K562 (cell line): ENCODE results near the gene EEF1A2. TPM values are rescaled to one million over a fixed set of nuclear protein-coding genes. Genes with fewer than 3 reads are reported as not detected.

ENCODE experiments used
- ATAC-seq: fragments of 200-7000 bp; cut with Tn5 transposase; 3 replicates; pipeline ENCODE4 v1.9.1; 2020; ENCODE audit warnings: moderate library complexity
- BruUV-seq: library from RNA; stranded (reverse); fragments of 400-500 nt; replicated peaks from 2 replicates; lab custom pipeline; 2021; lab: Mats Ljungman, UMichigan
- CTCF ChIA-PET: fragments of 300-600 bp; formaldehyde crosslinking; extraction: SDS; loops from one replicate; lab custom pipeline; 2021; ENCODE audit warnings: low intra/inter-chr PET ratio; lab: Yijun Ruan, JAX
- POLR2A ChIA-PET: fragments of 300-600, 350-650 bp; sonication (Branson Sonifier 250); formaldehyde crosslinking; extraction: SDS; loops from one replicate; lab custom pipeline; 2021; ENCODE audit warnings: antibody characterized with exemption, inconsistent platforms; lab: Yijun Ruan, JAX
- DNase-seq, 4 experiments: peaks; one replicate each; pipeline versions ENCODE4 v3.0.0 to v3.0.0-alpha.2; 2011 to 2018; ENCODE audit warnings: low spot score in 3 of 4, mixed read lengths in 3 of 4; ENCODE audit errors: extremely low read depth in 1 of 4
- FAIRE-seq: peaks from 2 replicates; lab custom pipeline; 2011; peaks lifted over from hg19 to GRCh38; lab: Jason Lieb, UNC
- H2AFZ ChIP-seq: 2 replicates; pipeline ENCODE4 v1.6.0; 2011; ENCODE audit warnings: low read depth, low read length, control low read depth, inconsistent platforms
- H3K27ac ChIP-seq: fragments of 200-600 bp; 3 replicates; pipeline ENCODE4 v1.8.0; 2011; ENCODE audit warnings: low read depth, mild to moderate bottlenecking, control low read depth, inconsistent platforms, low read length, moderate library complexity, mixed read lengths; ENCODE audit errors: extremely low read depth
- H3K27me3 ChIP-seq, 2 experiments: fragments of 300-600 bp in 1 of 2; 2 replicates in 1 of 2; 3 replicates in 1 of 2; pipeline versions ENCODE4 v1.6.0 to v1.8.0; 2011; ENCODE audit warnings: inconsistent platforms in 2 of 2, low read length in 2 of 2, mild to moderate bottlenecking in 1 of 2, mixed read lengths in 1 of 2, moderate library complexity in 1 of 2; ENCODE audit not compliant: control insufficient read depth in 2 of 2, insufficient read depth in 2 of 2
- H3K36me3 ChIP-seq: fragments of 300-600 bp; 3 replicates; pipeline ENCODE4 v1.8.0; 2011; ENCODE audit warnings: mild to moderate bottlenecking, low read length, inconsistent platforms; ENCODE audit not compliant: control insufficient read depth, insufficient read depth
- H3K4me1 ChIP-seq, 2 experiments: fragments of 200-600 bp in 1 of 2; replicated peaks in 1 of 2; 2 replicates in 1 of 2; 3 replicates in 1 of 2; pipeline versions ENCODE4 v1.5.1 to v1.8.0; 2011; ENCODE audit warnings: inconsistent platforms in 2 of 2, low read length in 2 of 2, mild to moderate bottlenecking in 1 of 2, mixed read lengths in 1 of 2, moderate library complexity in 1 of 2; ENCODE audit not compliant: control insufficient read depth in 2 of 2, insufficient read depth in 2 of 2
- H3K4me2 ChIP-seq: 2 replicates; pipeline ENCODE4 v1.6.1; 2011; ENCODE audit warnings: low read length, control low read depth, inconsistent platforms, mixed read lengths; ENCODE audit not compliant: insufficient read depth
- H3K4me3 ChIP-seq: fragments of 200-600 bp; sonication (generic), shearing (Covaris generic); 2 replicates; pipeline ENCODE4 v1.5.1; 2016; ENCODE audit warnings: control low read depth, inconsistent platforms
- H3K79me2 ChIP-seq: fragments of 200-600 bp; 3 replicates; pipeline ENCODE4 v1.8.0; 2011; ENCODE audit warnings: low read length, inconsistent platforms; ENCODE audit not compliant: control insufficient read depth, insufficient read depth
- H3K9ac ChIP-seq, 2 experiments: 2 replicates each; pipeline versions ENCODE4 v1.6.0 to v1.6.1; 2011; ENCODE audit warnings: low read depth in 2 of 2, low read length in 2 of 2, control low read depth in 1 of 2, inconsistent platforms in 1 of 2, mild to moderate bottlenecking in 1 of 2, mixed read lengths in 1 of 2; ENCODE audit not compliant: insufficient read depth in 1 of 2
- H3K9me1 ChIP-seq: one replicate; pipeline ENCODE4 v1.6.0; 2011; ENCODE audit warnings: inconsistent platforms, mild to moderate bottlenecking, low read length, moderate library complexity; ENCODE audit not compliant: control insufficient read depth, insufficient read depth
- H3K9me3 ChIP-seq: replicated peaks from 2 replicates; pipeline ENCODE4 v1.5.1; 2011; ENCODE audit warnings: low read depth, low read length, inconsistent platforms; ENCODE audit not compliant: control insufficient read depth, insufficient read depth
- H4K20me1 ChIP-seq: replicated peaks from 2 replicates; pipeline ENCODE4 v1.6.1; 2011; ENCODE audit warnings: low read length, inconsistent platforms, mixed read lengths; ENCODE audit not compliant: control insufficient read depth, insufficient read depth
- EGR1 ChIP-seq: fragments of 450-650 bp; conservative IDR thresholded peaks from 2 replicates; pipeline ENCODE4 v1.6.1; 2017; ENCODE audit warnings: mild to moderate bottlenecking
- GTF2F1 ChIP-seq: IDR thresholded peaks from 2 replicates; pipeline ENCODE4 v1.6.1; 2011; ENCODE audit warnings: low read depth, low read length, improper control_type of control experiment
- MCM2 ChIP-seq: fragments of 450-650 bp; IDR thresholded peaks from 2 replicates; pipeline ENCODE4 v1.6.1; 2017; ENCODE audit warnings: low read depth, mild to moderate bottlenecking
- NR2C1 ChIP-seq, 2 experiments: fragments of 450-650 bp; IDR thresholded peaks; 2 replicates each; pipeline ENCODE4 v1.6.1; 2017; ENCODE audit warnings: mild to moderate bottlenecking in 2 of 2, antibody characterized with exemption in 1 of 2, inconsistent platforms in 1 of 2, missing compliant biosample characterization in 1 of 2, missing genetic modification characterization in 1 of 2
- NR2C2 ChIP-seq, 2 experiments: fragments of 200-800 bp in 1 of 2; sonication (Bioruptor generic) in 1 of 2; sonication (generic) in 1 of 2; formaldehyde crosslinking in 1 of 2; IDR thresholded peaks; 2 replicates each; pipeline versions ENCODE4 v1.6.1 to v1.8.0; 2016 to 2022; ENCODE audit warnings: mild to moderate bottlenecking in 1 of 2, missing compliant biosample characterization in 1 of 2, missing genetic modification characterization in 1 of 2, missing genetic modification reagents in 1 of 2
- RFX7 ChIP-seq: fragments of 250-450 bp; sonication (Bioruptor Pico); IDR thresholded peaks from 2 replicates; pipeline ENCODE4 v1.5.1; 2021; ENCODE audit warnings: mild to moderate bottlenecking
- SRSF1 ChIP-seq: fragments of 200-400 bp; formaldehyde crosslinking; IDR thresholded peaks from 2 replicates; pipeline ENCODE4 v1.6.1; 2017; ENCODE audit warnings: mild to moderate bottlenecking, low read depth, low read length, moderate library complexity
- THRB ChIP-seq: fragments of 450-650 bp; formaldehyde crosslinking; conservative IDR thresholded peaks from 2 replicates; pipeline ENCODE4 v1.4.0; 2022; ENCODE audit warnings: mild to moderate bottlenecking, missing genetic modification characterization
- ZBED1 ChIP-seq: IDR thresholded peaks from 2 replicates; pipeline ENCODE4 v1.6.1; 2014
- ZBTB33 ChIP-seq: sonication (generic); formaldehyde crosslinking; IDR thresholded peaks from 2 replicates; pipeline ENCODE4 v1.8.1; 2023; ENCODE audit warnings: mild to moderate bottlenecking, missing genetic modification reagents
- ZNF449 ChIP-seq: fragments of 250-450 bp; sonication (Bioruptor Pico); IDR thresholded peaks from 2 replicates; pipeline ENCODE4 v1.8.0; 2022; ENCODE audit warnings: moderate library complexity, mild to moderate bottlenecking, inconsistent platforms
- WGBS: fragments of 100-300 bp; shearing (Covaris generic); methylation state at CpG from one replicate; pipeline ENCODE4 v1.1.6; 2016; ENCODE audit warnings: low coverage, mixed read lengths; ENCODE audit not compliant: insufficient coverage; ENCODE audit errors: missing lambda C conversion rate; 5-methylcytosine and 5-hydroxymethylcytosine counted together
- in situ Hi-C: fragments of 300-500 bp; cut with MboI; formaldehyde crosslinking; loops from 4 replicates; pipeline ENCODE4 v1.15.0; 2018; ENCODE audit warnings: inconsistent platforms, mixed read lengths
- intact Hi-C: fragments of 100-400 bp; cut with micrococcal nuclease; formaldehyde crosslinking; loops from 2 replicates; pipeline ENCODE4 v1.14.2; 2022
- polyA plus RNA-seq, 8 experiments: library from polyadenylated mRNA; depleted of rRNA in 4 of 8; stranded (reverse) in 5 of 8; unstranded in 3 of 8; fragments of >200 nt; fragmentation: Nextera tagmentation in 2 of 8; fragmentation: Illumina TruSeq in 1 of 8; extraction: Ambion mirVana in 2 of 8; extraction: Trizol in 1 of 8; gene quantifications; 2 replicates each; pipeline versions ENCODE4 v1.2.1 to v1.2.3, GENCODE V29; 2011 to 2014; ENCODE audit warnings: inconsistent platforms in 1 of 8, missing spikeins in 1 of 8
- total RNA-seq, 7 experiments: library from RNA; depleted of rRNA in 6 of 7; stranded (reverse); fragments of >200 nt in 6 of 7; fragmentation: Illumina TruSeq in 2 of 7; extraction: Trizol in 2 of 7; gene quantifications; 2 replicates each; pipeline versions ENCODE4 v1.2.1 to v1.2.3, GENCODE V29; 2011 to 2021; ENCODE audit warnings: low replicate concordance in 1 of 7
- TF ChIP-seq, protein P1 (sequence below), 2 experiments: IDR thresholded peaks; 2 replicates each; pipeline ENCODE4 v1.6.1; 2011; ENCODE audit warnings: borderline replicate concordance in 1 of 2, control low read depth in 1 of 2, low read depth in 1 of 2, low read length in 1 of 2, mild to moderate bottlenecking in 1 of 2, mixed read lengths in 1 of 2, moderate library complexity in 1 of 2; ENCODE audit not compliant: insufficient read depth in 1 of 2, insufficient read length in 1 of 2, poor library complexity in 1 of 2, severe bottlenecking in 1 of 2; ENCODE audit errors: extremely low read depth in 1 of 2

Gene EEF1A2
- total and polyA plus RNA-seq, 9 of the 15 experiments (the other 6 are each of a cell fraction or from before 2014, with no cell fraction given), result 0.04 to 29.6 (median 11.5) TPM

GRCh38 chr20:63500151-63500901, 1.4 kb upstream of the EEF1A2 start (continued):
- no peak for TF ChIP-seq NR2C1 (IDR thresholded peaks at IDR 0.05)
- TF ChIP-seq NR2C1 (tag; IDR thresholded peaks at IDR 0.05), result no peak
- TF ChIP-seq EGR1, result no peak
- TF ChIP-seq ZBED1, result no peak
- TF ChIP-seq GTF2F1, result no peak
- no peak for TF ChIP-seq SRSF1
- TF ChIP-seq, all 486 proteins: peak for 0

DNA sequence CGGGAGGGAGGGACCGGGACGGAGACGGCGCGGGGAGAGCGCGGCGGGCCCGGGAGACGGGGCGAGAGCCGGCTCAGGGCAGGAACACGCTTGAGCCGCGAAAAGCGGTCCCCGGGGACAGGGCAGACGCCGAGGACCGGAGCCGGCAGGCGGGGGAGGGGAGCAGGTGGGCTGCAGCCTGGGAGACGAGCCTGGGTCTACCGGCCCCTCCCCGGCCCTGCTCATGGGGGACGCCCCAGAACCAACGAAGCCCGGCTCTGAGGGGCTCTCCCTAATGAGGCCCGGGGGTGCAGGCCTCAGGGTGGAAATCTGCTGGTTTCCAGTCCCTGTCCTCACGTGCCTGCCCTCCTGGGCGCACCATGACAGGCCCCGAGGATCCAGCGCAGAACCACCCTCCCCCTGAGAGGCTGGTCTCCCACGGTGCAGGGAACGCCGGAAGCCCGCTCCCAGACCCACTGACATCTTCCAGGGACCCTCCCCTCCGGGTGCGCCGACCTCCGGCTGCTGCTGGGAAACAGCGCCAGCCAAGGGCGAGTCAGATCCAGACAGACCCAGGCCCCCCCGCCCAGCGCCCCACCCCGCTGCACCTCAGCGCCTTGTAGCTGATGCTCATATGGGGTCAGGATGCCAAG, 571 bp upstream of the EEF1A2 start:
- Histone ChIP-seq H3K27me3 (peaks cover 0 to 3% of the 10 kb centered on the region in 2 experiments; a peak in 1 of 5 replicates), H3K9me3 (no peaks in the 10 kb centered on the region)
- WGBS, result 43% methylated on average over 15 of the region's 48 CpGs
- TF ChIP-seq THRB (CRISPR knock-in tag), result no peak
- TF ChIP-seq NR2C2 (CRISPR knock-in tag; IDR thresholded peaks at IDR 0.05), result no peak
- TF ChIP-seq NR2C2 (tag; IDR thresholded peaks at IDR 0.05), result no peak
- no peak for TF ChIP-seq RFX7 (CRISPR knock-in tag)
- TF ChIP-seq ZNF449, result no peak
- TF ChIP-seq, protein P1, sequence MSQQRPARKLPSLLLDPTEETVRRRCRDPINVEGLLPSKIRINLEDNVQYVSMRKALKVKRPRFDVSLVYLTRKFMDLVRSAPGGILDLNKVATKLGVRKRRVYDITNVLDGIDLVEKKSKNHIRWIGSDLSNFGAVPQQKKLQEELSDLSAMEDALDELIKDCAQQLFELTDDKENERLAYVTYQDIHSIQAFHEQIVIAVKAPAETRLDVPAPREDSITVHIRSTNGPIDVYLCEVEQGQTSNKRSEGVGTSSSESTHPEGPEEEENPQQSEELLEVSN (IDR thresholded peaks at IDR 0.05; ENCODE audit: borderline replicate concordance in 1 of 2, extremely low read depth in 1 of 2, insufficient read depth in 1 of 2, insufficient read length in 1 of 2, low read depth in 1 of 2, low read length in 1 of 2, poor library complexity in 1 of 2, severe bottlenecking in 1 of 2), result peak; percentile 14 to 34
- TF ChIP-seq MCM2, result no peak
- peak; percentile 75 for TF ChIP-seq ZBTB33

More for the DNA sequence above, 571 bp upstream of the EEF1A2 start:
- Histone ChIP-seq H3K9me1 (no peaks in the 10 kb centered on the region), H3K27ac (no peak overlapping the region), H3K4me1 (peaks cover 0 to 83% of the 10 kb centered on the region in 2 experiments; a peak in 3 of 5 replicates), H3K4me2 (peak overlapping the region; percentile 31; the same call in 1 of the 2 replicates), H3K79me2 (no peaks in the 10 kb centered on the region), H4K20me1 (peaks cover 9% of the 10 kb centered on the region; the same call in 1 of the 2 replicates), H3K36me3 (no peaks in the 10 kb centered on the region), H3K9ac (peak overlapping the region in 1 of 2 experiments; percentile 88; a peak in 2 of 4 replicates), H2AFZ (peak overlapping the region; percentile 69), H3K4me3 (no peak overlapping the region)
- ATAC-seq (peak; percentile 11), DNase-seq (no peak), FAIRE-seq (no peak)
- no TSS peak for BruUV-seq
- ChIA-PET POLR2A (no interaction called here), CTCF (no interaction called here)
- intact Hi-C loops (no loop called here), in situ Hi-C loops (no loop called here)
